Thyroid gland (tissue), 4 donors: ENCODE data around the gene KCNQ4.

ENCODE experiments used
- POLR2A ChIP-seq, 2 donors: fragments of 450-650 bp; IDR thresholded peaks; one replicate each; pipeline ENCODE4 v1.6.1; 2017; ENCODE audit warnings: antibody characterized with exemption in 2 of 2, mild to moderate bottlenecking in 2 of 2, moderate library complexity in 1 of 2
- TF ChIP-seq, protein P1 (sequence below), 6 experiments: fragments of 200-600 bp in 3 of 6; fragments of 450-650 bp in 3 of 6; sonication (generic) in 3 of 6; IDR thresholded peaks; one replicate each; pipeline ENCODE4 v1.5.1; 2016 to 2019; ENCODE audit warnings: antibody characterized with exemption in 6 of 6, mild to moderate bottlenecking in 2 of 6, inconsistent platforms in 1 of 6, moderate library complexity in 1 of 6

DNA sequence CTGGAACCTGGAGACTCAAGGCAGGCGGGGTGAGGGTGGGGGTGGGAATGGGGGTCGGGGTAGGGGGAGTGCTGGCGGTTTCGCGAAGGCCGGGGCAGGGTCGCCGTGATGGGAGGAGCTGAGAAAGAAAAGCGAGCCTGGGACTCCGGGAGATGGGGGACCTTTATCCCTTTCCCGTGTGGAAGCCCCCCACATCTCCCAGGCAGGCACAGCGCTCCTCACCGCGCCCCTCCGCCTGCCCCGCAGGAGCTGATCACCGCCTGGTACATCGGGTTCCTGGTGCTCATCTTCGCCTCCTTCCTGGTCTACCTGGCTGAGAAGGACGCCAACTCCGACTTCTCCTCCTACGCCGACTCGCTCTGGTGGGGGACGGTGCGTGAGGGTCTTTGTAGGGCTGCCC, 35.5 kb downstream of the KCNQ4 start:
- TF ChIP-seq, protein P1, sequence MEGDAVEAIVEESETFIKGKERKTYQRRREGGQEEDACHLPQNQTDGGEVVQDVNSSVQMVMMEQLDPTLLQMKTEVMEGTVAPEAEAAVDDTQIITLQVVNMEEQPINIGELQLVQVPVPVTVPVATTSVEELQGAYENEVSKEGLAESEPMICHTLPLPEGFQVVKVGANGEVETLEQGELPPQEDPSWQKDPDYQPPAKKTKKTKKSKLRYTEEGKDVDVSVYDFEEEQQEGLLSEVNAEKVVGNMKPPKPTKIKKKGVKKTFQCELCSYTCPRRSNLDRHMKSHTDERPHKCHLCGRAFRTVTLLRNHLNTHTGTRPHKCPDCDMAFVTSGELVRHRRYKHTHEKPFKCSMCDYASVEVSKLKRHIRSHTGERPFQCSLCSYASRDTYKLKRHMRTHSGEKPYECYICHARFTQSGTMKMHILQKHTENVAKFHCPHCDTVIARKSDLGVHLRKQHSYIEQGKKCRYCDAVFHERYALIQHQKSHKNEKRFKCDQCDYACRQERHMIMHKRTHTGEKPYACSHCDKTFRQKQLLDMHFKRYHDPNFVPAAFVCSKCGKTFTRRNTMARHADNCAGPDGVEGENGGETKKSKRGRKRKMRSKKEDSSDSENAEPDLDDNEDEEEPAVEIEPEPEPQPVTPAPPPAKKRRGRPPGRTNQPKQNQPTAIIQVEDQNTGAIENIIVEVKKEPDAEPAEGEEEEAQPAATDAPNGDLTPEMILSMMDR (IDR thresholded peaks at IDR 0.05): no peak
- TF ChIP-seq POLR2A (IDR thresholded peaks at IDR 0.05): no peak
